Measurements from ENCODE around the gene SLPI. TPM values are rescaled to one million over a fixed set of nuclear protein-coding genes. Genes with fewer than 3 reads are reported as not detected.

The SLPI gene
- total and polyA plus RNA-seq, 10 of the 15 experiments (the other 5 are each of a cell fraction or from before 2014, with no cell fraction given), result 0.56 to 1.4 TPM; not detected in 8

GRCh38 chr20:45299786-45300185, 45.4 kb upstream of the SLPI start:
- ChIA-PET SMC1A (ENCODE audit: uncharacterized antibody, unreplicated experiment) (no interaction called here), RAD21 (ENCODE audit: unreplicated experiment) (no interaction called here), CTCF (interaction anchor here (0.9 kb wide), 1 partner anchor 204 kb away, joined by 4 read pairs; no protein-coding TSS in a partner anchor), POLR2A (no interaction called here)
- H3K79me2 ChIP-seq (ENCODE audit: control insufficient read depth, insufficient read depth, low read length), result no peaks in the 10 kb centered on the region
- BruUV-seq (replicated peaks), result no TSS peak
- in situ Hi-C loops (cut with MboI) (no loop called here), intact Hi-C loops (cut with micrococcal nuclease; ENCODE audit: unreplicated experiment) (no loop called here)
- TF ChIP-seq ZBTB33 (IDR thresholded peaks at IDR 0.05), result no peak
- no peak for TF ChIP-seq CHD1 (IDR thresholded peaks at IDR 0.05; ENCODE audit: low read depth, low read length)
- no peak for TF ChIP-seq HDAC6 (IDR thresholded peaks at IDR 0.05; ENCODE audit: unreplicated experiment)
- no peak for TF ChIP-seq TCF12 (IDR thresholded peaks at IDR 0.05; ENCODE audit: low read depth, low read length)
- no peak for TF ChIP-seq BCL11A (IDR thresholded peaks at IDR 0.05; ENCODE audit: low read depth, low read length)
- TF ChIP-seq NFYB (IDR thresholded peaks at IDR 0.05; ENCODE audit: insufficient read depth, low read depth, low read length), result no peak
- TF ChIP-seq MTA2 (IDR thresholded peaks at IDR 0.05; ENCODE audit: low read depth), result no peak
- TF ChIP-seq CREM (IDR thresholded peaks at IDR 0.05; ENCODE audit: low read depth), result no peak
- TF ChIP-seq NR2C1 (IDR thresholded peaks at IDR 0.05), result no peak
- TF ChIP-seq SREBF1 (IDR thresholded peaks at IDR 0.05; ENCODE audit: low read length), result no peak
- H3K36me3 ChIP-seq (ENCODE audit: control insufficient read depth in 2 of 2, insufficient read depth in 2 of 2, low read length in 1 of 2), result no peaks in the 10 kb centered on the region
- no peaks in the 10 kb centered on the region; the same call in 2 of the 3 replicates for H3K9me3 ChIP-seq (replicated peaks; ENCODE audit: control insufficient read depth, insufficient read depth, low read length)
- WGBS (ENCODE audit: insufficient coverage, insufficient replicate concordance, low lambda C conversion rate, missing lambda C conversion rate), result 65% methylated on average over 6 of the region's 6 CpGs
- H3K9ac ChIP-seq (ENCODE audit: control insufficient read depth, insufficient read depth, low read length), result no peak overlapping the region
- no peak for ATAC-seq
- peaks cover 6% of the 10 kb centered on the region; the same call in 1 of the 2 replicates for H3K4me1 ChIP-seq (ENCODE audit: control insufficient read depth, insufficient read depth, low read length)
- H4K20me1 ChIP-seq (ENCODE audit: control insufficient read depth, insufficient read depth), result no peaks in the 10 kb centered on the region
- no peak for DNase-seq (ENCODE audit: low read depth, low spot score)
- no peaks in the 10 kb centered on the region; a peak in 1 of 4 replicates for H3K27me3 ChIP-seq (replicated peaks in 1 of 2; ENCODE audit: control insufficient read depth in 2 of 2, insufficient read depth in 2 of 2, low read length in 1 of 2)
- no peak overlapping the region for H3K4me3 ChIP-seq
- H3K4me2 ChIP-seq (ENCODE audit: control insufficient read depth, insufficient read depth), result no peak overlapping the region
- H2AFZ ChIP-seq (ENCODE audit: control insufficient read depth, low read depth, low read length), result no peak overlapping the region
- H3K27ac ChIP-seq (ENCODE audit: control insufficient read depth, insufficient read depth), result no peak overlapping the region
- no peak for FAIRE-seq
